A549 (cell line): Measurements from ENCODE around the gene CCL7.

Experiments used
- EP300 ChIP-seq, 2 experiments: fragments of >200 bp; sonication (Bioruptor Twin); formaldehyde crosslinking; IDR thresholded peaks; 2 replicates in 1 of 2; 3 replicates in 1 of 2; pipeline ENCODE4 v1.6.1; 2016 to 2017
- ESRRA ChIP-seq: fragments of 150-350 bp; IDR thresholded peaks from 2 replicates; pipeline ENCODE4 v1.6.1; 2014; ENCODE audit warnings: mild to moderate bottlenecking, low read length, borderline replicate concordance
- TF ChIP-seq, protein P1 (sequence below): fragments of >200 bp; sonication (Bioruptor Twin); formaldehyde crosslinking; IDR thresholded peaks from 3 replicates; pipeline ENCODE4 v1.5.1; 2016

DNA sequence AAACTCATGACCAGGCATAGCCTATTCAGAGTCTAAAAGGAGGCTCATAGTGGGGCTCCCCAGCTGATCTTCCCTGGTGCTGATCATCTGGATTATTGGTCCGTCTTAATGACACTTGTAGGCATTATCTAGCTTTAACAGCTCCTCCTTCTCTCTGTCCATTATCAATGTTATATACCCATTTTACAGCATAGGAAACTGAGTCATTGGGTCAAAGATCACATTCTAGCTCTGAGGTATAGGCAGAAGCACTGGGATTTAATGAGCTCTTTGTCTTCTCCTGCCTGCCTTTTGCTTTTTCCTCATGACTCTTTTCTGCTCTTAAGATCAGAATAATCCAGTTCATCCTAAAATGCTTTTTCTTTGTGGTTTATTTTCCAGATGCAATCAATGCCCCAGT lies 14.2 kb upstream of the CCL7 start:
- TF ChIP-seq, protein P1, sequence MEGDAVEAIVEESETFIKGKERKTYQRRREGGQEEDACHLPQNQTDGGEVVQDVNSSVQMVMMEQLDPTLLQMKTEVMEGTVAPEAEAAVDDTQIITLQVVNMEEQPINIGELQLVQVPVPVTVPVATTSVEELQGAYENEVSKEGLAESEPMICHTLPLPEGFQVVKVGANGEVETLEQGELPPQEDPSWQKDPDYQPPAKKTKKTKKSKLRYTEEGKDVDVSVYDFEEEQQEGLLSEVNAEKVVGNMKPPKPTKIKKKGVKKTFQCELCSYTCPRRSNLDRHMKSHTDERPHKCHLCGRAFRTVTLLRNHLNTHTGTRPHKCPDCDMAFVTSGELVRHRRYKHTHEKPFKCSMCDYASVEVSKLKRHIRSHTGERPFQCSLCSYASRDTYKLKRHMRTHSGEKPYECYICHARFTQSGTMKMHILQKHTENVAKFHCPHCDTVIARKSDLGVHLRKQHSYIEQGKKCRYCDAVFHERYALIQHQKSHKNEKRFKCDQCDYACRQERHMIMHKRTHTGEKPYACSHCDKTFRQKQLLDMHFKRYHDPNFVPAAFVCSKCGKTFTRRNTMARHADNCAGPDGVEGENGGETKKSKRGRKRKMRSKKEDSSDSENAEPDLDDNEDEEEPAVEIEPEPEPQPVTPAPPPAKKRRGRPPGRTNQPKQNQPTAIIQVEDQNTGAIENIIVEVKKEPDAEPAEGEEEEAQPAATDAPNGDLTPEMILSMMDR, result no peak
- TF ChIP-seq EP300 (IDR thresholded peaks at IDR 0.05), result no peak
- no peak for TF ChIP-seq ESRRA
